ENCODE results near the gene SREK1IP1.

DNA sequence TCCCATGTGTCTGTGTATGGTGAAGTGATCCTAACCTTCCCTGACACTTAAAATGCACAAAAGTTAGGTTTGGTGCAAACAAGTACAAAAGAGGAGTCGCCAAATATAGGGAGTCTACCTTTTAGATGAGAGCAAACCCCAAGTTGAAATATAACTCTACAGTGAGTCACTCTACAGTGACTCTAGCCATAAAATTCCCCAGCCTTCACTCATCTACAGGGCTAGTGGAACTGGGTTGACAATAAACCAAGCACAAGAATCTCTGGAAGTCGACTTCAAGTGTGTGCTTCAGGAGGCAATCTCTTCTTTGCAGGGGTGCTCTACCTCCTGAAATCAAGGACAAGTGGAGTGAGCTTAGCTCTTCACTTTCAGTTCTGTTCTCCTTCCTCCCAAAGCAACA, 74.9 kb downstream of the SREK1IP1 start:
- TF ChIP-seq ZNF3 (CRISPR knock-in tag; IDR thresholded peaks at IDR 0.05), result no peak
- TF ChIP-seq, protein P1, sequence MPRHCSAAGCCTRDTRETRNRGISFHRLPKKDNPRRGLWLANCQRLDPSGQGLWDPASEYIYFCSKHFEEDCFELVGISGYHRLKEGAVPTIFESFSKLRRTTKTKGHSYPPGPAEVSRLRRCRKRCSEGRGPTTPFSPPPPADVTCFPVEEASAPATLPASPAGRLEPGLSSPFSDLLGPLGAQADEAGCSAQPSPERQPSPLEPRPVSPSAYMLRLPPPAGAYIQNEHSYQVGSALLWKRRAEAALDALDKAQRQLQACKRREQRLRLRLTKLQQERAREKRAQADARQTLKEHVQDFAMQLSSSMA (CRISPR knock-in tag; IDR thresholded peaks at IDR 0.05), result no peak
- no peak for TF ChIP-seq CC2D1A (IDR thresholded peaks at IDR 0.05)
- TF ChIP-seq, protein P2, sequence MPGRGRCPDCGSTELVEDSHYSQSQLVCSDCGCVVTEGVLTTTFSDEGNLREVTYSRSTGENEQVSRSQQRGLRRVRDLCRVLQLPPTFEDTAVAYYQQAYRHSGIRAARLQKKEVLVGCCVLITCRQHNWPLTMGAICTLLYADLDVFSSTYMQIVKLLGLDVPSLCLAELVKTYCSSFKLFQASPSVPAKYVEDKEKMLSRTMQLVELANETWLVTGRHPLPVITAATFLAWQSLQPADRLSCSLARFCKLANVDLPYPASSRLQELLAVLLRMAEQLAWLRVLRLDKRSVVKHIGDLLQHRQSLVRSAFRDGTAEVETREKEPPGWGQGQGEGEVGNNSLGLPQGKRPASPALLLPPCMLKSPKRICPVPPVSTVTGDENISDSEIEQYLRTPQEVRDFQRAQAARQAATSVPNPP (IDR thresholded peaks at IDR 0.05; ENCODE audit: borderline replicate concordance, insufficient read depth, insufficient read length), result no peak
- TF ChIP-seq JUN (IDR thresholded peaks at IDR 0.05; ENCODE audit: borderline replicate concordance, low read depth, low read length), result no peak
- TF ChIP-seq JUN (CRISPR knock-in tag; IDR thresholded peaks at IDR 0.05; ENCODE audit: borderline replicate concordance), result no peak
- TF ChIP-seq SMAD3 (CRISPR knock-in tag; conservative IDR thresholded peaks at IDR 0.05), result no peak
